ENCODE data around the gene PARD3. TPM values are rescaled to one million over a fixed set of nuclear protein-coding genes. Genes with fewer than 3 reads are reported as not detected.

PARD3 gene
- total RNA-seq, 2 donors from 2014 or later: 36.1 to 48.5 TPM

DNA sequence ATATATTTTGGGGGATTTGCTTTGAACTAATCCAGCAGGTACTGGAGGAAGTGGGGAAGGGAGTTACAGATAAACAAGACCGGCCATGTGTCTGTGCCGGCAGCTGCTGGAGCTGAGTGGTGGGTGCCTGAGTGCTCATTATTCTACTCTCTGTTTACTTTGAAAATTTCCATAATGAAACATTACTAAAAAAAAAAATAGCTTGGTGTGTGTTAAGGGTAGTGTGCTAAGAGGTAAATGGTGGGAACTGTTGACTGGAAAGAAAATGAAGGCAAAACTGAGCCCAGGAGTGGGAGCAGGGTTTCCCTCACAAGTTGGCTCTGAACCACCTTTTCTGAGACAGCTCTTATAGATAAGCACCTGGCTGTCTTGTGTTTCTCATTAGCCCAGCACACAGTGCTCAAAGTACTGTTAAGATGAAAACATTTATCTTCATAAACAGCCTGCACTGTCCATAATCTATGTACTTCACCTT lies 50.6 kb downstream of the PARD3 start:
- H3K27ac ChIP-seq: peak overlapping the region in 3 of 4 donors; percentile 31 to 53 (median 43)
- intact Hi-C loops (cut with DNase I): no loop called here
- TF ChIP-seq, protein P1, sequence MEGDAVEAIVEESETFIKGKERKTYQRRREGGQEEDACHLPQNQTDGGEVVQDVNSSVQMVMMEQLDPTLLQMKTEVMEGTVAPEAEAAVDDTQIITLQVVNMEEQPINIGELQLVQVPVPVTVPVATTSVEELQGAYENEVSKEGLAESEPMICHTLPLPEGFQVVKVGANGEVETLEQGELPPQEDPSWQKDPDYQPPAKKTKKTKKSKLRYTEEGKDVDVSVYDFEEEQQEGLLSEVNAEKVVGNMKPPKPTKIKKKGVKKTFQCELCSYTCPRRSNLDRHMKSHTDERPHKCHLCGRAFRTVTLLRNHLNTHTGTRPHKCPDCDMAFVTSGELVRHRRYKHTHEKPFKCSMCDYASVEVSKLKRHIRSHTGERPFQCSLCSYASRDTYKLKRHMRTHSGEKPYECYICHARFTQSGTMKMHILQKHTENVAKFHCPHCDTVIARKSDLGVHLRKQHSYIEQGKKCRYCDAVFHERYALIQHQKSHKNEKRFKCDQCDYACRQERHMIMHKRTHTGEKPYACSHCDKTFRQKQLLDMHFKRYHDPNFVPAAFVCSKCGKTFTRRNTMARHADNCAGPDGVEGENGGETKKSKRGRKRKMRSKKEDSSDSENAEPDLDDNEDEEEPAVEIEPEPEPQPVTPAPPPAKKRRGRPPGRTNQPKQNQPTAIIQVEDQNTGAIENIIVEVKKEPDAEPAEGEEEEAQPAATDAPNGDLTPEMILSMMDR (IDR thresholded peaks at IDR 0.05): no peak
- TF ChIP-seq POLR2A (IDR thresholded peaks at IDR 0.05): no peak
- 20% methylated on average over 2 of the region's 2 CpGs for WGBS, 2 donors
- no peaks in the 10 kb centered on the region for H3K36me3 ChIP-seq (replicated peaks in 1 of 2; ENCODE audit: insufficient read depth in 1 of 2, low read depth in 2 of 2)
- no peaks in the 10 kb centered on the region for H3K9me3 ChIP-seq
- H3K4me1 ChIP-seq: peaks cover 56% of the 10 kb centered on the region
- H3K4me3 ChIP-seq: no peak overlapping the region
- DNase-seq (peak in 2 of 4 donors; percentile 27 to 48), ATAC-seq (peak; percentile 39)
- no peaks in the 10 kb centered on the region for H3K27me3 ChIP-seq

DNA sequence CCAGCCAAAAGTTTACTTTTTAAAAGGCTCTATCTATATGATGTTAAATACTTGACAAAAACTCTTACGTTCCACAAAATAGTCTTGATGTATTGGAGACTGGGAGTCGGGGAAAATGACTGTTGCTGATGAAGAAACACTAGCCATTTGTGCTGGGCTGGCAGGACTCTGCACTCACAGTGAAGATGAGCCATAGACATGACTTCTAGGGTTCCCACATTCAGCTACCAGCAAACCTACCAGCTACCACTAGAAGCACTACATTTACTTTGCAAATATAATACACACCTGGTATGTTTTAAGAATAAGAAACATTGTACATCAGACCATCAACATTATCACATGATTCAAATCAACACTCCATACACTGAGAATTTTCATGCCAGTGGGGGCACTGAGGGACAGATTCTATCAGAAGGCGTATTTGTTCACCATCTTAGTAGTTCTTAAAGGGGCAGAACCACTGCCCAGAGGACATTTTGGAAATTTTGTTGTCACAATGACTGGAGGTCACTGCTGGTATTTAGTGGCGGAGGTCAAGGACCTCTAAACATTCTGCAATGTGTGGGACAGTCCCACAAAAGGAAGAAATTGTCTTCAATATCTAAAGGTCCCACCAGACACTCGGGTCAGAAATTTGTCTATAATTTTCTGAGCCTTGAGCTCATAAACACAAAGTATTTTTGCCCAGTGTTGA lies 52.3 kb downstream of the PARD3 start:
- 65 to 68% methylated on average over 5 of the region's 5 CpGs for WGBS, 2 donors
- DNase-seq (no peak), ATAC-seq (no peak)
- H3K4me1 ChIP-seq: peaks cover 48% of the 10 kb centered on the region
- no peaks in the 10 kb centered on the region for H3K27me3 ChIP-seq
- intact Hi-C loops (cut with DNase I): no loop called here
- H3K4me3 ChIP-seq: no peak overlapping the region
- H3K36me3 ChIP-seq (replicated peaks in 1 of 2; ENCODE audit: insufficient read depth in 1 of 2, low read depth in 2 of 2): no peaks in the 10 kb centered on the region
- H3K9me3 ChIP-seq: no peaks in the 10 kb centered on the region
- TF ChIP-seq, protein P1 (IDR thresholded peaks at IDR 0.05): no peak
- no peak for TF ChIP-seq POLR2A (IDR thresholded peaks at IDR 0.05)
- peak overlapping the region in 1 of 4 donors; percentile 22 for H3K27ac ChIP-seq

DNA sequence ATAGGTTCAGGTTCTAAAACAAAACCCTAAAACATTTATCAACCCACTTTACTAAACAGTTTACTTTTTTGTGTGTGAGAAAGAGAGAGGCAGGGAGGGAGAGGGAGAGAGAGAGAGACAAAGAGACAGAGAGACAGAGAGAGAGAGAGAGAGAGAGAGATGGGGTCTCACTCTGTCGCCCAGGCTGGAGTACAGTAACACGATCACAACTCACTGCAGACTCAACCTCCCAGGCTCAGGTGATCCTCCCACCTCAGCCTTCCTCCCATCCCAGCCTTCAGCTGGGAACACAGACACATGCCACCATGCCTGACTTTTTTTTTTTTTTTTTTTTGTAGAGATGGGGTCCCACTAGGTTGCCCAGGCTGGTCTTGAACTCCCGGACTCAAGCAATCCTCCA lies 52.9 kb downstream of the PARD3 start:
- intact Hi-C loops (cut with DNase I): no loop called here
- H3K27me3 ChIP-seq: no peaks in the 10 kb centered on the region
- H3K4me1 ChIP-seq: peaks cover 49% of the 10 kb centered on the region
- H3K27ac ChIP-seq: no peak overlapping the region
- no peak for DNase-seq
- no peaks in the 10 kb centered on the region for H3K36me3 ChIP-seq (replicated peaks in 1 of 2; ENCODE audit: insufficient read depth in 1 of 2, low read depth in 2 of 2)
- no peak overlapping the region for H3K4me3 ChIP-seq
- H3K9me3 ChIP-seq: no peaks in the 10 kb centered on the region
- 90 to 100% methylated on average over 3 of the region's 3 CpGs for WGBS, 2 donors
- no peak for TF ChIP-seq POLR2A (IDR thresholded peaks at IDR 0.05)
- TF ChIP-seq, protein P1 (IDR thresholded peaks at IDR 0.05): no peak
- no peak for ATAC-seq

DNA sequence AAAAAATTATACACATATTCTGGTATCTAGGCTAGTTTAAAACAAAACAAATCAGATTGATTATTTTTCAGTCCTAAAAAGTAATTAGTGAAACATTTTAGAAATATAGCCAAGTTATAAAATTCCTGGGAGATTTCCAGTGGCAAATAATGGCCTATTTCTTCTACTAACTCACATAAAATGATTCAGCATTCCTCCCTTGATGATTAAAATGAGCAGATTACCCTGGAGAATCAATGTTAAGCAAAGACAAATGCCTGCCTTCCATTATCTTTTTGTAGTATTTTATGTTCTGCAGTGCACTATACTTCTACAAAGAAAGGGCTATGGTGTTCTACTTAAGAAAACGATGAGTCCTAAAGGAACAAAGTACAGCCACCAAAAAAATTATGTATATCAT lies 53.6 kb downstream of the PARD3 start:
- Histone ChIP-seq H3K4me3 (no peak overlapping the region), H3K4me1 (peaks cover 49% of the 10 kb centered on the region), H3K36me3 (replicated peaks in 1 of 2; ENCODE audit: insufficient read depth in 1 of 2, low read depth in 2 of 2) (no peaks in the 10 kb centered on the region), H3K9me3 (no peaks in the 10 kb centered on the region), H3K27ac (no peak overlapping the region), H3K27me3 (no peaks in the 10 kb centered on the region)
- intact Hi-C loops (cut with DNase I): no loop called here
- DNase-seq: no peak
- ATAC-seq: no peak
- WGBS, 2 donors: 56 to 73% methylated on average over 1 of the region's 1 CpG
- TF ChIP-seq, protein P1 (IDR thresholded peaks at IDR 0.05): no peak

DNA sequence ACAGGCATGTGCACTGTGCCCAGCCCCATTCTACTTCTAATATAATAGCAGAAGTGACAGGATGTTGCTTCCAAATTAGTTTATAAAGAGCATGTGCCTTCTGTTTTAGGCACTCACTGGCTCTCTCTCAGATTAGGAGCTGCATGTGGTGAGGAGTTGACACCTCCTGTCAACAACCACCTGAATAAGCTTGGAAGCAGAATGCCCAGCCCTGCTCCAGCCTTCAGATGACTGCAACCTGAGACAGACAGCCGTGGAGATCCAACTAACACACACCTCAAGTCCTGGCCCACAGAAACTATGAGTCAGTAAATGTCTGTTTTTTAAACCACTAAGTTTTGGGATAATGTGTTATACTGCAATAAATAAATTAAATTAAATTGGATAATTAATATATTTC lies 54.5 kb downstream of the PARD3 start:
- H3K4me3 ChIP-seq: no peak overlapping the region
- no peaks in the 10 kb centered on the region for H3K27me3 ChIP-seq
- TF ChIP-seq POLR2A (IDR thresholded peaks at IDR 0.05): no peak
- TF ChIP-seq, protein P1 (IDR thresholded peaks at IDR 0.05): no peak
- ATAC-seq (no peak), DNase-seq (no peak)
- intact Hi-C loops (cut with DNase I): no loop called here
- H3K4me1 ChIP-seq: peaks cover 45% of the 10 kb centered on the region
- no peaks in the 10 kb centered on the region for H3K9me3 ChIP-seq
- no peaks in the 10 kb centered on the region for H3K36me3 ChIP-seq (replicated peaks in 1 of 2; ENCODE audit: insufficient read depth in 1 of 2, low read depth in 2 of 2)
- 42 to 58% methylated on average over 1 of the region's 1 CpG for WGBS, 2 donors
- H3K27ac ChIP-seq: peak overlapping the region in 1 of 4 donors; percentile 22
